ENCODE measurements around the gene TLR4. TPM values are rescaled to one million over a fixed set of nuclear protein-coding genes. Genes with fewer than 3 reads are reported as not detected.

Gene TLR4
- total RNA-seq = under 1 TPM; 0.55 to 0.83 TPM
- under 1 TPM in 1 of 2 donors, not detected in 1; 0.08 TPM for polyA plus RNA-seq

GRCh38 chr9:117704024-117704575 is at the start of gene TLR4:
Gene TLR4, plus strand, starts transcription at chr9:117704403. Its CDS starts 70 bp downstream, at chr9:117704473.
- Mint-ChIP-seq H3K4me1 (no peaks in the 10 kb centered on the region), H3K9me3 (peaks cover 0 to 5% (median under 1%) of the 10 kb centered on the region in 8 donors), H3K4me3 (no peak within 1 kb of the TSS), H3K27me3 (no peaks in the 10 kb centered on the region), H3K36me3 (no peaks in the 10 kb centered on the region), H3K27ac (no peak within 1 kb of the TSS)
- Histone ChIP-seq H3K27me3 (ENCODE audit: insufficient read depth, low read length) (no peaks in the 10 kb centered on the region), H3K4me1 (ENCODE audit: insufficient read depth, low read length) (no peaks in the 10 kb centered on the region), H3K4me3 (ENCODE audit: low read length in 2 of 2) (no peak within 1 kb of the TSS), H3K27ac (ENCODE audit: low read depth, low read length) (no peak within 1 kb of the TSS), H3K9me3 (ENCODE audit: control insufficient read depth in 1 of 2, low read length in 2 of 2) (no peaks in the 10 kb centered on the region), H3K36me3 (ENCODE audit: insufficient read depth, low read length) (no peaks in the 10 kb centered on the region)
- DNase-seq = no peak
- intact Hi-C loops (cut with micrococcal nuclease) = no loop called here
- CTCF ChIA-PET (ENCODE audit: partially characterized antibody) = no interaction called here
- POLR2A ChIA-PET (ENCODE audit: partially characterized antibody) = no interaction called here

GRCh38 chr9:117656002-117656401 is 48.2 kb upstream of the TLR4 start:
- H3K27me3 ChIP-seq (ENCODE audit: insufficient read depth, low read length) = no peaks in the 10 kb centered on the region
- no peak overlapping the region for H3K27ac Mint-ChIP-seq
- H3K4me3 Mint-ChIP-seq = no peak overlapping the region
- ChIA-PET CTCF (ENCODE audit: partially characterized antibody) (no interaction called here), POLR2A (ENCODE audit: partially characterized antibody) (no interaction called here)
- H3K36me3 Mint-ChIP-seq = no peaks in the 10 kb centered on the region
- H3K9me3 Mint-ChIP-seq = peaks cover 0 to 3% (median 0%) of the 10 kb centered on the region in 8 donors
- no peaks in the 10 kb centered on the region for H3K4me1 Mint-ChIP-seq
- H3K36me3 ChIP-seq (ENCODE audit: insufficient read depth, low read length) = no peaks in the 10 kb centered on the region
- no peak overlapping the region for H3K27ac ChIP-seq (ENCODE audit: low read depth, low read length)
- intact Hi-C loops (cut with micrococcal nuclease) = no loop called here
- H3K27me3 Mint-ChIP-seq = no peaks in the 10 kb centered on the region
- H3K4me3 ChIP-seq (ENCODE audit: low read length in 2 of 2) = no peak overlapping the region
- no peaks in the 10 kb centered on the region for H3K4me1 ChIP-seq (ENCODE audit: insufficient read depth, low read length)
- DNase-seq = no peak
- no peaks in the 10 kb centered on the region for H3K9me3 ChIP-seq (ENCODE audit: control insufficient read depth in 1 of 2, low read length in 2 of 2)

GRCh38 chr9:117662651-117663050 is 41.6 kb upstream of the TLR4 start:
- Histone ChIP-seq H3K36me3 (ENCODE audit: insufficient read depth, low read length) (no peaks in the 10 kb centered on the region), H3K9me3 (ENCODE audit: control insufficient read depth in 1 of 2, low read length in 2 of 2) (no peaks in the 10 kb centered on the region), H3K27ac (ENCODE audit: low read depth, low read length) (no peak overlapping the region), H3K27me3 (ENCODE audit: insufficient read depth, low read length) (no peaks in the 10 kb centered on the region), H3K4me1 (ENCODE audit: insufficient read depth, low read length) (no peaks in the 10 kb centered on the region), H3K4me3 (ENCODE audit: low read length in 2 of 2) (no peak overlapping the region)
- Mint-ChIP-seq H3K9me3 (peaks cover 0 to 5% (median 1%) of the 10 kb centered on the region in 8 donors), H3K4me1 (no peaks in the 10 kb centered on the region), H3K27me3 (peaks cover 0 to 2% of the 10 kb centered on the region in 2 donors), H3K36me3 (no peaks in the 10 kb centered on the region), H3K4me3 (no peak overlapping the region), H3K27ac (no peak overlapping the region)
- DNase-seq = no peak
- intact Hi-C loops (cut with micrococcal nuclease) = no loop called here
- CTCF ChIA-PET (ENCODE audit: partially characterized antibody) = no interaction called here
- POLR2A ChIA-PET (ENCODE audit: partially characterized antibody) = no interaction called here

- intact Hi-C loops (cut with micrococcal nuclease) = no loop called here
- peaks cover 0 to 7% of the 10 kb centered on the region in 2 donors for H3K27me3 Mint-ChIP-seq
- no peaks in the 10 kb centered on the region for H3K9me3 ChIP-seq (ENCODE audit: control insufficient read depth in 1 of 2, low read length in 2 of 2)
- no peaks in the 10 kb centered on the region for H3K4me1 ChIP-seq (ENCODE audit: insufficient read depth, low read length)
- no peak overlapping the region for H3K4me3 ChIP-seq (ENCODE audit: low read length in 2 of 2)
- peaks cover 0 to 5% (median 1%) of the 10 kb centered on the region in 8 donors for H3K9me3 Mint-ChIP-seq
- H3K36me3 ChIP-seq (ENCODE audit: insufficient read depth, low read length) = no peaks in the 10 kb centered on the region
- no peaks in the 10 kb centered on the region for H3K4me1 Mint-ChIP-seq
- H3K4me3 Mint-ChIP-seq = no peak overlapping the region
- no peaks in the 10 kb centered on the region for H3K27me3 ChIP-seq (ENCODE audit: insufficient read depth, low read length)
- no peak overlapping the region for H3K27ac ChIP-seq (ENCODE audit: low read depth, low read length)
- ChIA-PET POLR2A (ENCODE audit: partially characterized antibody) (no interaction called here), CTCF (ENCODE audit: partially characterized antibody) (no interaction called here)
- DNase-seq = no peak
- H3K27ac Mint-ChIP-seq = no peak overlapping the region
- no peaks in the 10 kb centered on the region for H3K36me3 Mint-ChIP-seq
These were observed 39.8 kb upstream of the TLR4 start for GRCh38 chr9:117664419-117664818.

GRCh38 chr9:117665601-117666385 is 38.4 kb upstream of the TLR4 start:
- no peaks in the 10 kb centered on the region for H3K4me1 Mint-ChIP-seq
- no peak for DNase-seq
- ChIA-PET CTCF (ENCODE audit: partially characterized antibody) (no interaction called here), POLR2A (ENCODE audit: partially characterized antibody) (no interaction called here)
- Histone ChIP-seq H3K27me3 (ENCODE audit: insufficient read depth, low read length) (no peaks in the 10 kb centered on the region), H3K27ac (ENCODE audit: low read depth, low read length) (no peak overlapping the region), H3K9me3 (ENCODE audit: control insufficient read depth in 1 of 2, low read length in 2 of 2) (no peaks in the 10 kb centered on the region), H3K4me3 (ENCODE audit: low read length in 2 of 2) (no peak overlapping the region), H3K4me1 (ENCODE audit: insufficient read depth, low read length) (no peaks in the 10 kb centered on the region), H3K36me3 (ENCODE audit: insufficient read depth, low read length) (no peaks in the 10 kb centered on the region)
- H3K27ac Mint-ChIP-seq = no peak overlapping the region
- H3K36me3 Mint-ChIP-seq = no peaks in the 10 kb centered on the region
- H3K4me3 Mint-ChIP-seq = no peak overlapping the region
- intact Hi-C loops (cut with micrococcal nuclease) = no loop called here
- H3K27me3 Mint-ChIP-seq = peaks cover 0 to 7% of the 10 kb centered on the region in 2 donors
- peaks cover 0 to 5% (median under 1%) of the 10 kb centered on the region in 8 donors for H3K9me3 Mint-ChIP-seq

- Mint-ChIP-seq H3K9me3 (peaks cover 0 to 5% (median 0%) of the 10 kb centered on the region in 8 donors), H3K27me3 (peaks cover 2 to 10% of the 10 kb centered on the region in 2 donors), H3K4me3 (no peak overlapping the region), H3K27ac (no peak overlapping the region), H3K36me3 (no peaks in the 10 kb centered on the region), H3K4me1 (no peaks in the 10 kb centered on the region)
- H3K27me3 ChIP-seq (ENCODE audit: insufficient read depth, low read length) = no peaks in the 10 kb centered on the region
- H3K9me3 ChIP-seq (ENCODE audit: control insufficient read depth in 1 of 2, low read length in 2 of 2) = no peaks in the 10 kb centered on the region
- no peak overlapping the region for H3K4me3 ChIP-seq (ENCODE audit: low read length in 2 of 2)
- ChIA-PET CTCF (ENCODE audit: partially characterized antibody) (no interaction called here), POLR2A (ENCODE audit: partially characterized antibody) (no interaction called here)
- no peak for DNase-seq
- intact Hi-C loops (cut with micrococcal nuclease) = no loop called here
- no peak overlapping the region for H3K27ac ChIP-seq (ENCODE audit: low read depth, low read length)
- H3K4me1 ChIP-seq (ENCODE audit: insufficient read depth, low read length) = no peaks in the 10 kb centered on the region
- no peaks in the 10 kb centered on the region for H3K36me3 ChIP-seq (ENCODE audit: insufficient read depth, low read length)
These were observed 32.7 kb upstream of the TLR4 start for GRCh38 chr9:117671468-117671867.

GRCh38 chr9:117672369-117672768 is 31.8 kb upstream of the TLR4 start:
- intact Hi-C loops (cut with micrococcal nuclease) = no loop called here
- Mint-ChIP-seq H3K27me3 (peaks cover 2 to 8% of the 10 kb centered on the region in 2 donors), H3K4me3 (no peak overlapping the region), H3K36me3 (no peaks in the 10 kb centered on the region), H3K9me3 (peaks cover 0 to 5% (median 0%) of the 10 kb centered on the region in 8 donors), H3K4me1 (no peaks in the 10 kb centered on the region), H3K27ac (no peak overlapping the region)
- DNase-seq = no peak
- H3K4me1 ChIP-seq (ENCODE audit: insufficient read depth, low read length) = no peaks in the 10 kb centered on the region
- no peaks in the 10 kb centered on the region for H3K36me3 ChIP-seq (ENCODE audit: insufficient read depth, low read length)
- ChIA-PET CTCF (ENCODE audit: partially characterized antibody) (no interaction called here), POLR2A (ENCODE audit: partially characterized antibody) (no interaction called here)
- no peak overlapping the region for H3K4me3 ChIP-seq (ENCODE audit: low read length in 2 of 2)
- H3K27ac ChIP-seq (ENCODE audit: low read depth, low read length) = no peak overlapping the region
- no peaks in the 10 kb centered on the region for H3K27me3 ChIP-seq (ENCODE audit: insufficient read depth, low read length)
- H3K9me3 ChIP-seq (ENCODE audit: control insufficient read depth in 1 of 2, low read length in 2 of 2) = no peaks in the 10 kb centered on the region
